ENCODE data around the gene FRMD4B.

The FRMD4B gene

DNA sequence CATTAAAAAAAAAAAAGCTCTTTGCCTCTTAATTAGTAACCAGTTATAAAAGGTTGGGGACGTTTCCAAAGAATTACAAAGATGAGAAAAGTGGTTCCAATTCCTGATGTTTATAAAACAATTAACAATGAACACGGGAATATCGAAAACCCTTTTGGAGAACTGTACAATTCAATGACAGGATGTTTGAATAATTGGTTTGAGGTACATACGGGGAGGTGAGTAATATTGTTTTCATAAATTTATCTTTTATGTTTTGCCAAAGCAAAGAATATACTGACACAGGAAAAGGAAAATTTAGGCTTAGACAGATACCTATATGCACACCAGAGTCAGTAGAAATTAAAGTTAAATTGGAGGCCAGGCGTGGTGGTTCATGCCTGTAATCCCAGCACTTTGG is 168.9 kb downstream of the FRMD4B start:
- no peak overlapping the region for H3K4me3 ChIP-seq (ENCODE audit: low read depth, low read length)
- TF ChIP-seq, protein P1, sequence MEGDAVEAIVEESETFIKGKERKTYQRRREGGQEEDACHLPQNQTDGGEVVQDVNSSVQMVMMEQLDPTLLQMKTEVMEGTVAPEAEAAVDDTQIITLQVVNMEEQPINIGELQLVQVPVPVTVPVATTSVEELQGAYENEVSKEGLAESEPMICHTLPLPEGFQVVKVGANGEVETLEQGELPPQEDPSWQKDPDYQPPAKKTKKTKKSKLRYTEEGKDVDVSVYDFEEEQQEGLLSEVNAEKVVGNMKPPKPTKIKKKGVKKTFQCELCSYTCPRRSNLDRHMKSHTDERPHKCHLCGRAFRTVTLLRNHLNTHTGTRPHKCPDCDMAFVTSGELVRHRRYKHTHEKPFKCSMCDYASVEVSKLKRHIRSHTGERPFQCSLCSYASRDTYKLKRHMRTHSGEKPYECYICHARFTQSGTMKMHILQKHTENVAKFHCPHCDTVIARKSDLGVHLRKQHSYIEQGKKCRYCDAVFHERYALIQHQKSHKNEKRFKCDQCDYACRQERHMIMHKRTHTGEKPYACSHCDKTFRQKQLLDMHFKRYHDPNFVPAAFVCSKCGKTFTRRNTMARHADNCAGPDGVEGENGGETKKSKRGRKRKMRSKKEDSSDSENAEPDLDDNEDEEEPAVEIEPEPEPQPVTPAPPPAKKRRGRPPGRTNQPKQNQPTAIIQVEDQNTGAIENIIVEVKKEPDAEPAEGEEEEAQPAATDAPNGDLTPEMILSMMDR (IDR thresholded peaks at IDR 0.05; ENCODE audit: insufficient read depth, low read depth, low read length, missing control alignments) = no peak
- DNase-seq (ENCODE audit: low read depth) = no peak

DNA sequence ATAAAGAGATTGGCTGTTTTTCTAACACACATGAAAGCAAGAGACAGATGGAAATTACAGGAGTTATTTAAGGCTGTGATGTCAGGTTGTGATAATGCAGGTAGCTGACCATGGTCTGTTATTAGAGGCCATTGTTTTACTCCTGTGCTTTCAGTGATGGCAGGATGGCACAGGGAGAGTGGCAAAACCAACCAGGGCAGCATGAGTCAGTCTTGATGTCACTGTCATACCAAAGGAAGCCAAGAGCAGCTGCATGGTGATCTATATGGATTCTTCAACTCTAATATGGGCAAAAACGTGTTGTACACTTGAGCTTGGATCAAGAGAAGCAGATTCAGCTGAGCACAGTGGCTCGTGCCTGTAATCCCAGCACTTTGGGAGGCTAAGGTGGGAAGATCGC is 171.6 kb downstream of the FRMD4B start:
- no peak for DNase-seq (ENCODE audit: low read depth)
- TF ChIP-seq, protein P1 (IDR thresholded peaks at IDR 0.05; ENCODE audit: insufficient read depth, low read depth, low read length, missing control alignments) = no peak
- H3K4me3 ChIP-seq (ENCODE audit: low read depth, low read length) = no peak overlapping the region

DNA sequence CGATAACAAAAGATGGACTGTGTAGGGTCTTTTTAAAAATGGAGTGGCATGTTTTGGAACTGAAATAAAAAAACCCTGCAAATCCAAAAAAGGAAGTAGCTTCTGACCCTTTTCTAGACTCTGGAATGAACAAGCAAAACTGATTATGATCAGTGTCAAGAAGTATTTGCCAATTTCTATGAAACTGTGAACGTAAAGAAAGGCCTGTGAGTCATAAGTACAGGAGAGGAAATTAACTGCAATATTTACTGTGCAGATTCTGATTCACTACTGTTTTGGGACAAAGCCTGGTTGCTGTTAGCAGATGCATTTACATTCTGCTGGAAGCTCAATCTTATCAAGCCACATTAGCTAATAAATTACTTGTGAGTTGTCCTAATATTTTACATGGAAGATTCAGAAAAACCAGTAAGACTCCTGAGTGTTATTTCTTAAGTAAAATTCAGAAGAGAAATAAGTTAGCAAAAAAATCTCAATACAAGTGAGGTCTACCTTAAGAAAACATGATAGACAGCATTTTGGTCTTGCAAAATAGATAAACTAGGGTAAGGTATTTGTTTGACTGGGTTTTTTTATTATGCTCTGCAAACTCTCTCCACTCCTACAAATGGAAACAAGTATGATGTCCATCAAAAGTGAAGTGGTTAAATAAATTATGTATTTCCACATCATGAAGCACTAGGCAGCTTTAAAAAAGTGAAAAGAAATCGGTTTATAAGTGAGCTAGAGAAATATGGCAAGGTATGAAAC is 173.3 kb downstream of the FRMD4B start:
- no peak overlapping the region for H3K4me3 ChIP-seq (ENCODE audit: low read depth, low read length)
- peak; percentile 69 for DNase-seq (ENCODE audit: low read depth)
- TF ChIP-seq, protein P1 (IDR thresholded peaks at IDR 0.05; ENCODE audit: insufficient read depth, low read depth, low read length, missing control alignments) = no peak

DNA sequence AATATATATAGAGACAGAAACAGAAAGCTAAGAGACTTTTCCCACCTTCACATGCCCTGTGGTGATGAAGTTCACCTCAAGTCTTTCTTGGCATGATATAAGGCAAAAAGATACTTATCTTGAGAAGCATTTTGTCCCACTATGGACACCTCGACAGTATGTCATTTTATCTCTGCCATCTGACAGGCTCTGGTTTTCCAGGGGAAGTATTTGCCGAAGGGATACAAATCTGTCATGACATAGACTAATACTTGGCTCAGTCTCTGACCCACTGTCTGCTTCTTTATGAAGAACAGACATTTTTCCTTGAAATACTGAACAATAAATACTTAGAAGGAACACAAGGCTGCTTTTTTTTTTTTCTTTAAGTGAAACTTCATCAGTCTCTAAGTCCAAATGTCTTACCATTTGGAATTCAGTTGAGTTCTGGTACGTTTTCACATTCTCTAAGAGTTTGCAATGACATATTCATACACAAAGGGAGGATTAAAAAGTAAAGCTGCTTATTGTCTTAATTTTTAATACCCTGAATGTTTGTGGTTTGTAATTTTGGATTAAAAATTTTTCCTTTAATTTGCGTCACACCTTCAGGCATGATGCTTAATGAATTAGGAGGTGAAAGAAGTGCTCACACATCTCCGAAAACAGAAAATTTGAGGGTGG is 175.7 kb downstream of the FRMD4B start:
- no peak overlapping the region for H3K4me3 ChIP-seq (ENCODE audit: low read depth, low read length)
- TF ChIP-seq, protein P1 (IDR thresholded peaks at IDR 0.05; ENCODE audit: insufficient read depth, low read depth, low read length, missing control alignments) = no peak
- no peak for DNase-seq (ENCODE audit: low read depth)

DNA sequence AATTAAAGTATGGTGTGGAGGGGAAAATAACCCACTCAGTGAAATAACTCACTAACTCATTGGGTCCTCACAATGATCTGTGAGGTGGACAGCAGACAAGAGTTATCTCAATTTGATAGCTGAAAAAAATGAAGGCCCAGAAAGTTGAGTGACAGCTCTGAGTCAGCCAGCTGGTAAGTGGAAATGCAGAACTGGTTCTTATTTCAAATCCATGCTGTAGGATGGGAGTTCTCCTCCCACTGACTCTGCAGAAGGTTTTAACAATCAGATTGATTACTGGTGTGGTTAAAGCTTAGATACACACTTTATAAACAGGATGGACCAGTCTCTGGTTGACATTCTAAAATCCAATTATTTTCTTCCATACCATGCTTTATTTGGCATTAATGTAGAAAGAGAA is 176.5 kb downstream of the FRMD4B start:
- TF ChIP-seq, protein P1 (IDR thresholded peaks at IDR 0.05; ENCODE audit: insufficient read depth, low read depth, low read length, missing control alignments) = no peak
- H3K4me3 ChIP-seq (ENCODE audit: low read depth, low read length) = no peak overlapping the region
- no peak for DNase-seq (ENCODE audit: low read depth)

DNA sequence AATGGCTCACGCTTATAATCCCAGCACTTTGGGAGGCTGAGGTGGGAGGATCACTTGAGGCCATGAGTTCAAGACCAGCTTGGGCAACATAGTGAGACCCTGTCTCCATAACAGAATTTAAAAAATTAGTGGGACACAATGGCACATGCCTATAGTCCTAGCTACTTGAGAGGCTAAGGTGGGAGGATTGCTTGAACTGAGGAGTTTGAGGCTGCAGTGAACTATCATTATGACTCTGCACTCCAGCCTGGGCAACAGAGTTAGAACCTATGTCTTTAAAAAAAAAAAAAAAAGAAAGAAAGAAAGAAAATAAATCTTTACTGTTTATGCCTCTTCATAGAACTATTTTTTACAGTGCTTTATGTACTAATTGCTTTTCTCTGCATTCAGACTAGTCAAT is 178.9 kb downstream of the FRMD4B start:
- H3K4me3 ChIP-seq (ENCODE audit: low read depth, low read length) = no peak overlapping the region
- peak; percentile 18 for DNase-seq (ENCODE audit: low read depth)
- TF ChIP-seq, protein P1 (IDR thresholded peaks at IDR 0.05; ENCODE audit: insufficient read depth, low read depth, low read length, missing control alignments) = no peak
